IMR-90 (cell line): ENCODE results near the gene DIP2A. TPM values are rescaled to one million over a fixed set of nuclear protein-coding genes. Genes with fewer than 3 reads are reported as not detected.

Experiments
- ATAC-seq: fragments of 200-7000 bp; cut with Tn5 transposase; 2 replicates; pipeline ENCODE4 v1.9.1; 2020; ENCODE audit warnings: low read depth, mild to moderate bottlenecking, moderate library complexity
- BruUV-seq: library from RNA; stranded (reverse); fragments of 400-500 nt; replicated peaks from 2 replicates; lab custom pipeline; 2021; lab: Mats Ljungman, UMichigan
- CTCF ChIA-PET: fragments of 300-600 bp; formaldehyde crosslinking; extraction: SDS; loops from one replicate; lab custom pipeline; 2021; ENCODE audit warnings: antibody characterized with exemption; lab: Yijun Ruan, JAX
- POLR2A ChIA-PET: fragments of 300-600 bp; sonication (Branson Sonifier 250); formaldehyde crosslinking; loops from one replicate; lab custom pipeline; 2022; ENCODE audit warnings: antibody characterized with exemption; ENCODE audit not compliant: unreplicated experiment; lab: Charles Lee
- DNase-seq: peaks from one replicate; pipeline ENCODE4 v3.0.0; 2013
- H2AFZ ChIP-seq: replicated peaks from 2 replicates; pipeline ENCODE3; 2013; ENCODE audit warnings: low read length, mild to moderate bottlenecking; ENCODE audit not compliant: poor library complexity
- H2AK5ac ChIP-seq: 2 replicates; pipeline ENCODE4 v1.6.1; 2013; ENCODE audit warnings: low read depth, low read length, inconsistent platforms
- H2AK9ac ChIP-seq: replicated peaks from 2 replicates; pipeline ENCODE3; 2013; ENCODE audit warnings: mild to moderate bottlenecking, low read depth, low read length, moderate library complexity; ENCODE audit not compliant: poor library complexity
- H2BK120ac ChIP-seq: 2 replicates; pipeline ENCODE4 v1.6.1; 2013; ENCODE audit warnings: low read depth, low read length, inconsistent platforms
- H2BK15ac ChIP-seq: 3 replicates; pipeline ENCODE4 v1.6.1; 2013; ENCODE audit warnings: low read depth, low read length, inconsistent platforms
- H2BK20ac ChIP-seq: 2 replicates; pipeline ENCODE4 v1.6.1; 2013; ENCODE audit warnings: low read depth, mild to moderate bottlenecking, inconsistent platforms, low read length, moderate library complexity
- H2BK5ac ChIP-seq: 2 replicates; pipeline ENCODE4 v1.6.1; 2013; ENCODE audit warnings: mild to moderate bottlenecking, low read depth, low read length, inconsistent platforms; ENCODE audit not compliant: poor library complexity, severe bottlenecking
- H3K14ac ChIP-seq: replicated peaks from 2 replicates; pipeline ENCODE4 v1.6.1; 2013; ENCODE audit warnings: low read depth, low read length, inconsistent platforms
- H3K18ac ChIP-seq: 2 replicates; pipeline ENCODE4 v1.6.1; 2013; ENCODE audit warnings: low read depth, low read length, control low read depth
- H3K23ac ChIP-seq: 2 replicates; pipeline ENCODE4 v1.6.1; 2013; ENCODE audit warnings: low read depth, low read length, inconsistent platforms
- H3K27ac ChIP-seq: 2 replicates; pipeline ENCODE4 v1.5.1; 2013; ENCODE audit warnings: mild to moderate bottlenecking, control low read depth, low read length; ENCODE audit not compliant: insufficient read depth
- H3K27me3 ChIP-seq: 2 replicates; pipeline ENCODE4 v1.6.1; 2013; ENCODE audit warnings: low read length; ENCODE audit not compliant: control insufficient read depth, insufficient read depth
- H3K36me3 ChIP-seq: 2 replicates; pipeline ENCODE4 v1.6.1; 2013; ENCODE audit warnings: low read length, mixed read lengths; ENCODE audit not compliant: control insufficient read depth, insufficient read depth
- H3K4ac ChIP-seq: 2 replicates; pipeline ENCODE4 v1.6.1; 2013; ENCODE audit warnings: low read depth, low read length, inconsistent platforms
- H3K4me1 ChIP-seq: 2 replicates; pipeline ENCODE4 v1.6.1; 2013; ENCODE audit warnings: low read length, mixed read lengths; ENCODE audit not compliant: control insufficient read depth, insufficient read depth
- H3K4me2 ChIP-seq: 2 replicates; pipeline ENCODE4 v1.6.1; 2013; ENCODE audit warnings: low read depth, mild to moderate bottlenecking, control low read depth, low read length, moderate library complexity
- H3K4me3 ChIP-seq: 2 replicates; pipeline ENCODE4 v1.5.1; 2013; ENCODE audit warnings: low read depth, mild to moderate bottlenecking, control low read depth, low read length, moderate library complexity; ENCODE audit not compliant: insufficient read depth
- H3K56ac ChIP-seq: 2 replicates; pipeline ENCODE4 v1.6.1; 2013; ENCODE audit warnings: low read length, inconsistent platforms; ENCODE audit not compliant: insufficient read depth; ENCODE audit errors: extremely low read depth
- H3K79me1 ChIP-seq, 2 experiments: 2 replicates each; pipeline ENCODE4 v1.6.1; 2013; ENCODE audit warnings: low read length in 2 of 2, inconsistent platforms in 1 of 2, low read depth in 1 of 2
- H3K9ac ChIP-seq: 2 replicates; pipeline ENCODE4 v1.6.1; 2013; ENCODE audit warnings: low read depth, low read length, control low read depth
- H3K9me1 ChIP-seq: 2 replicates; pipeline ENCODE4 v1.6.1; 2013; ENCODE audit warnings: low read length, inconsistent platforms; ENCODE audit not compliant: insufficient read depth
- H3K9me3 ChIP-seq: 2 replicates; pipeline ENCODE4 v1.6.1; 2013; ENCODE audit warnings: low read length; ENCODE audit not compliant: control insufficient read depth, insufficient read depth
- H4K20me1 ChIP-seq: 2 replicates; pipeline ENCODE4 v1.6.1; 2013; ENCODE audit warnings: low read length, inconsistent platforms; ENCODE audit not compliant: insufficient read depth
- H4K5ac ChIP-seq: 2 replicates; pipeline ENCODE4 v1.6.1; 2013; ENCODE audit warnings: mild to moderate bottlenecking, low read depth, low read length, control low read depth
- H4K8ac ChIP-seq, 2 experiments: 2 replicates each; pipeline ENCODE4 v1.6.1; 2013; ENCODE audit warnings: low read depth in 2 of 2, low read length in 2 of 2, control low read depth in 1 of 2, inconsistent platforms in 1 of 2
- H4K91ac ChIP-seq: 2 replicates; pipeline ENCODE4 v1.6.1; 2013; ENCODE audit warnings: low read depth, low read length, inconsistent platforms; ENCODE audit not compliant: insufficient read depth
- RFX5 ChIP-seq: IDR thresholded peaks from 2 replicates; pipeline ENCODE4 v1.8.0; 2012; ENCODE audit warnings: low read depth, mild to moderate bottlenecking, low read length, moderate library complexity
- WGBS, 2 experiments: methylation state at CpG; one replicate each; pipeline versions ENCODE4 v1.1.5 to v1.1.7; 2013; ENCODE audit warnings: missing lambda C conversion rate in 2 of 2; ENCODE audit not compliant: insufficient read length in 1 of 2; ENCODE audit errors: extremely low coverage in 2 of 2; 5-methylcytosine and 5-hydroxymethylcytosine counted together
- dilution Hi-C: fragments of 300-500 bp; cut with HindIII; formaldehyde crosslinking; loops from one replicate; pipeline ENCODE4 v1.14.3; 2018; ENCODE audit warnings: low sequenced_read_pairs; ENCODE audit not compliant: unreplicated experiment
- in situ Hi-C: fragments of 300-500 bp; cut with MboI; formaldehyde crosslinking; loops from 3 replicates; pipeline ENCODE4 v1.14.3; 2019; ENCODE audit warnings: low sequenced_read_pairs, inconsistent platforms, mixed read lengths
- intact Hi-C: fragments of 100-400 bp; cut with micrococcal nuclease; formaldehyde crosslinking; loops from 2 replicates; pipeline ENCODE4 v1.10.0; 2022
- polyA plus RNA-seq, 3 experiments: library from polyadenylated mRNA; depleted of rRNA; stranded (reverse); fragments of >200 nt; gene quantifications; 2 replicates each; pipeline ENCODE4 v1.2.3, GENCODE V29; 2012; ENCODE audit warnings: low replicate concordance in 1 of 3
- total RNA-seq: library from RNA; depleted of rRNA; stranded (reverse); fragments of >200 nt; gene quantifications from 2 replicates; pipeline ENCODE4 v1.2.3, GENCODE V29; 2012
- TF ChIP-seq, protein P1 (sequence below): fragments of 150-350 bp; IDR thresholded peaks from 2 replicates; pipeline ENCODE4 v1.6.1; 2017; ENCODE audit warnings: mild to moderate bottlenecking, antibody characterized with exemption, low read length, low read depth

Gene DIP2A
- total and polyA plus RNA-seq, 2 of the 4 experiments (the other 2 are of a cell fraction): 17.9 to 24.3 TPM

DNA sequence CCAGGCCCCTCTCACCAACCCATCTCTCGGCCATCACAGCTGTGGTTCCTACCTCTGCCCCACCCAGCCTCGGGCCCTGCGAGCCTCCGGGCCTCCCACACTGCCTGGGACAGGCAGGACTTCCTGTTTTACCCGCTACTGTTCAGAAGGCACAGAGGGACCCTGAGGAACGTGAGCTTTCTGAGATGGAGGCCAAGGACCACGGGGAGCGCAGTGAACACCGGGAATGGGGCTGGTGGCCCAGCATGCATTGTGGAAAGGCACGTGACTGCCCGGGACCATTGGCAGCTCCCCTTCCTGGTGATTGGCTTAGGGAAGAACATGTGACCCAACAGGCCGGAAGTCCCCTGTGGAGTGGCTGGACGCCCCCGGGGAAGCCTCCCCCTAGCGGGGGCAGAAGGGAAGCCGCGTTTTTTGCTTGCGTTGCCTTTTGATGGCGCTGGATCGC is 139.2 kb downstream of the DIP2A start:
- dilution Hi-C loops: no loop called here
- no peak overlapping the region for H3K56ac ChIP-seq
- H2BK15ac ChIP-seq: no peak overlapping the region
- H3K79me1 ChIP-seq: no peaks in the 10 kb centered on the region
- H3K27ac ChIP-seq: no peak overlapping the region
- intact Hi-C loops: no loop called here
- TF ChIP-seq, protein P1, sequence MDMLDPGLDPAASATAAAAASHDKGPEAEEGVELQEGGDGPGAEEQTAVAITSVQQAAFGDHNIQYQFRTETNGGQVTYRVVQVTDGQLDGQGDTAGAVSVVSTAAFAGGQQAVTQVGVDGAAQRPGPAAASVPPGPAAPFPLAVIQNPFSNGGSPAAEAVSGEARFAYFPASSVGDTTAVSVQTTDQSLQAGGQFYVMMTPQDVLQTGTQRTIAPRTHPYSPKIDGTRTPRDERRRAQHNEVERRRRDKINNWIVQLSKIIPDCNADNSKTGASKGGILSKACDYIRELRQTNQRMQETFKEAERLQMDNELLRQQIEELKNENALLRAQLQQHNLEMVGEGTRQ: peak; percentile 39; the same call in 1 of the 2 replicates
- TF ChIP-seq RFX5: no peak
- no peak overlapping the region for H2AFZ ChIP-seq
- H3K23ac ChIP-seq: no peak overlapping the region
- no peak overlapping the region for H2BK20ac ChIP-seq
- WGBS, 2 experiments: 100% methylated on average over 2 of the region's 20 CpGs; no CpG with 5 or more reads in 1 of the 2 experiments
- H4K5ac ChIP-seq: no peak overlapping the region
- no peaks in the 10 kb centered on the region for H4K20me1 ChIP-seq
- H3K36me3 ChIP-seq: no peaks in the 10 kb centered on the region
- H4K8ac ChIP-seq: no peak overlapping the region
- no peak overlapping the region for H3K9ac ChIP-seq
- no peak for DNase-seq
- peaks cover 6% of the 10 kb centered on the region for H3K9me3 ChIP-seq
- H3K4me1 ChIP-seq: peaks cover 6% of the 10 kb centered on the region
- ChIA-PET POLR2A (no interaction called here), CTCF (no interaction called here)
- H3K4me3 ChIP-seq: no peak overlapping the region
- H3K18ac ChIP-seq: no peak overlapping the region
- H2BK120ac ChIP-seq: no peak overlapping the region
- no peak overlapping the region for H4K91ac ChIP-seq
- BruUV-seq: no TSS peak
- H2BK5ac ChIP-seq: no peak overlapping the region
- H3K4ac ChIP-seq: no peak overlapping the region
- H3K9me1 ChIP-seq: peaks cover 8% of the 10 kb centered on the region; the same call in 1 of the 2 replicates
- no peak overlapping the region for H3K14ac ChIP-seq
- no peak for ATAC-seq
- H2AK9ac ChIP-seq: no peak overlapping the region
- peak overlapping the region; percentile 75; the same call in 1 of the 2 replicates for H2AK5ac ChIP-seq
- in situ Hi-C loops: no loop called here
- H3K4me2 ChIP-seq: no peak overlapping the region
- H3K27me3 ChIP-seq: no peaks in the 10 kb centered on the region
